ENCODE results near the gene MPP4. TPM values are rescaled to one million over a fixed set of nuclear protein-coding genes. Genes with fewer than 3 reads are reported as not detected.

Gene MPP4
- total RNA-seq, 1 donor = 1.1 TPM

GRCh38 chr2:201733544-201733943, 35.1 kb upstream of the MPP4 start:
- Histone ChIP-seq H3K27me3 (ENCODE audit: insufficient read depth, low read length) (no peaks in the 10 kb centered on the region), H4K20me1 (ENCODE audit: insufficient read depth, low read length) (no peaks in the 10 kb centered on the region), H3K79me2 (ENCODE audit: insufficient read depth, low read length) (no peaks in the 10 kb centered on the region), H3K27ac (ENCODE audit: low read depth, low read length) (no peak overlapping the region), H3K4me2 (ENCODE audit: insufficient read depth, low read length) (no peak overlapping the region), H3K4me3 (ENCODE audit: insufficient read depth, low read length) (no peak overlapping the region), H3K9me3 (ENCODE audit: low read depth, low read length) (no peaks in the 10 kb centered on the region), H3K4me1 (ENCODE audit: insufficient read depth, low read length) (no peaks in the 10 kb centered on the region), H2AFZ (ENCODE audit: low read length) (no peak overlapping the region), H3K36me3 (ENCODE audit: insufficient read depth, low read length) (peaks cover 70% of the 10 kb centered on the region)
- no peak for TF ChIP-seq CTCF (IDR thresholded peaks at IDR 0.05; ENCODE audit: extremely low read depth, low read depth, low read length)
- no peak for DNase-seq (ENCODE audit: insufficient read length, low spot score, missing footprints)

GRCh38 chr2:201730651-201731285, 32.3 kb upstream of the MPP4 start:
- TF ChIP-seq CTCF (IDR thresholded peaks at IDR 0.05; ENCODE audit: extremely low read depth, low read depth, low read length) = no peak
- no peaks in the 10 kb centered on the region for H4K20me1 ChIP-seq (ENCODE audit: insufficient read depth, low read length)
- no peak for DNase-seq (ENCODE audit: insufficient read length, low spot score, missing footprints)
- H3K9me3 ChIP-seq (ENCODE audit: low read depth, low read length) = no peaks in the 10 kb centered on the region
- peaks cover 66% of the 10 kb centered on the region for H3K36me3 ChIP-seq (ENCODE audit: insufficient read depth, low read length)
- H3K79me2 ChIP-seq (ENCODE audit: insufficient read depth, low read length) = no peaks in the 10 kb centered on the region
- H3K27ac ChIP-seq (ENCODE audit: low read depth, low read length) = no peak overlapping the region
- H3K4me1 ChIP-seq (ENCODE audit: insufficient read depth, low read length) = no peaks in the 10 kb centered on the region
- H3K4me2 ChIP-seq (ENCODE audit: insufficient read depth, low read length) = no peak overlapping the region
- H3K27me3 ChIP-seq (ENCODE audit: insufficient read depth, low read length) = no peaks in the 10 kb centered on the region
- no peak overlapping the region for H2AFZ ChIP-seq (ENCODE audit: low read length)
- H3K4me3 ChIP-seq (ENCODE audit: insufficient read depth, low read length) = no peak overlapping the region

- peaks cover 60% of the 10 kb centered on the region for H3K36me3 ChIP-seq (ENCODE audit: insufficient read depth, low read length)
- H3K79me2 ChIP-seq (ENCODE audit: insufficient read depth, low read length) = no peaks in the 10 kb centered on the region
- H3K9me3 ChIP-seq (ENCODE audit: low read depth, low read length) = no peaks in the 10 kb centered on the region
- H3K4me2 ChIP-seq (ENCODE audit: insufficient read depth, low read length) = no peak overlapping the region
- no peak for TF ChIP-seq CTCF (IDR thresholded peaks at IDR 0.05; ENCODE audit: extremely low read depth, low read depth, low read length)
- H4K20me1 ChIP-seq (ENCODE audit: insufficient read depth, low read length) = no peaks in the 10 kb centered on the region
- H3K4me1 ChIP-seq (ENCODE audit: insufficient read depth, low read length) = no peaks in the 10 kb centered on the region
- no peaks in the 10 kb centered on the region for H3K27me3 ChIP-seq (ENCODE audit: insufficient read depth, low read length)
- no peak overlapping the region for H2AFZ ChIP-seq (ENCODE audit: low read length)
- no peak for DNase-seq (ENCODE audit: insufficient read length, low spot score, missing footprints)
- no peak overlapping the region for H3K27ac ChIP-seq (ENCODE audit: low read depth, low read length)
- H3K4me3 ChIP-seq (ENCODE audit: insufficient read depth, low read length) = no peak overlapping the region
Measured at GRCh38 chr2:201715459-201715858, 17.0 kb upstream of the MPP4 start.

DNA sequence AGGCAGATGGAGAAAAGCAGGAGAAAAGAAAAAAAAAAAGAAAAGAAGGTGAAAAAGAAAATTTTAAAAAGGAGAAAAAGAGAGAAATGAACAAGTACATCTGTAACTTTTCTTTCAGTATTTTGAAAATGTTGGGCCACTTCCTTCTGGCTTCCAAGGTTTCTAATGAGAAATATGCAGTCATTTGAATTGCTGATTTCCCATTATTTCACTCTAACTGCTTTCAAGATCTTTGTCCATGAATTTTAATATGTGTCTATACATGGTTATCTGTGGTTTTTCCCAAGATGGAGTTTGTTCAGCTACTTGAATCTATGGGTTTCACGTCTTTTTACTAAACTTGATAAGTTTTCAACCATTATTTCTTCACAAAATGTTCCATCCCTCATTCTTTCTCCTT, 14.3 kb upstream of the MPP4 start:
- no peak for DNase-seq (ENCODE audit: insufficient read length, low spot score, missing footprints)
- Histone ChIP-seq H2AFZ (ENCODE audit: low read length) (no peak overlapping the region), H3K4me2 (ENCODE audit: insufficient read depth, low read length) (no peak overlapping the region), H3K27ac (ENCODE audit: low read depth, low read length) (no peak overlapping the region), H3K4me1 (ENCODE audit: insufficient read depth, low read length) (peaks cover 7% of the 10 kb centered on the region), H3K27me3 (ENCODE audit: insufficient read depth, low read length) (no peaks in the 10 kb centered on the region), H3K4me3 (ENCODE audit: insufficient read depth, low read length) (no peak overlapping the region), H3K9me3 (ENCODE audit: low read depth, low read length) (no peaks in the 10 kb centered on the region), H4K20me1 (ENCODE audit: insufficient read depth, low read length) (no peaks in the 10 kb centered on the region), H3K79me2 (ENCODE audit: insufficient read depth, low read length) (no peaks in the 10 kb centered on the region), H3K36me3 (ENCODE audit: insufficient read depth, low read length) (peaks cover 54% of the 10 kb centered on the region)
- no peak for TF ChIP-seq CTCF (IDR thresholded peaks at IDR 0.05; ENCODE audit: extremely low read depth, low read depth, low read length)

Data from osteoblast (primary cell).